ENCODE results near the gene CUL4A.
A peak's percentile ranks its signal among the peaks of the same experiment; 100 is the strongest.

CUL4A gene

DNA sequence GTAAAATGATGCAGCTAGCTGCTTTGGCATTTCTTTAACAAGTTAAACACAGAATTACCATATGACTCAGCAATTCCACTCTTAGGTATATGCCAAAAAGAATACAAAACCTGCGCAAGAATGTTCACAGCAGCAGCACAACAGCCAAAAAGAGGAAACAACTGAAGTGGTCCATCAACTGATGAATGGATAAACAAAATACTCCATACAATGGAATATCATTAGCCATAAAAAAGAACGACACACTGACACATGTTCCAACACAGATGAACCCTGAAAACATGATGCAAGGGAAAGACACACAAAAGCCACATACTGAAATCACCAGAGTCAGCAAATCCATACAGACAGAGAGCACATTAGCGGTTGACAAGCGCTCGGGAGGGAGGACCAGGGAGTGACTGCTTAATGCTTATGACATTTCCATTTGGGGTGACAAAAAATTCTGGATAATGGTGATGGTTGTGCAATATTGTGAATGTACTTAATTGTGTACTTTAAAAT lies 3.9 kb upstream of the CUL4A start:
- no peaks in the 10 kb centered on the region for H3K36me3 ChIP-seq (replicated peaks; ENCODE audit: insufficient read depth, low read length)
- H3K27ac ChIP-seq (ENCODE audit: low read length): no peak overlapping the region
- no peak overlapping the region for H3K4me3 ChIP-seq (ENCODE audit: low read length)
- H3K4me2 ChIP-seq (ENCODE audit: low read depth, low read length): no peak overlapping the region
- TF ChIP-seq, protein P1, sequence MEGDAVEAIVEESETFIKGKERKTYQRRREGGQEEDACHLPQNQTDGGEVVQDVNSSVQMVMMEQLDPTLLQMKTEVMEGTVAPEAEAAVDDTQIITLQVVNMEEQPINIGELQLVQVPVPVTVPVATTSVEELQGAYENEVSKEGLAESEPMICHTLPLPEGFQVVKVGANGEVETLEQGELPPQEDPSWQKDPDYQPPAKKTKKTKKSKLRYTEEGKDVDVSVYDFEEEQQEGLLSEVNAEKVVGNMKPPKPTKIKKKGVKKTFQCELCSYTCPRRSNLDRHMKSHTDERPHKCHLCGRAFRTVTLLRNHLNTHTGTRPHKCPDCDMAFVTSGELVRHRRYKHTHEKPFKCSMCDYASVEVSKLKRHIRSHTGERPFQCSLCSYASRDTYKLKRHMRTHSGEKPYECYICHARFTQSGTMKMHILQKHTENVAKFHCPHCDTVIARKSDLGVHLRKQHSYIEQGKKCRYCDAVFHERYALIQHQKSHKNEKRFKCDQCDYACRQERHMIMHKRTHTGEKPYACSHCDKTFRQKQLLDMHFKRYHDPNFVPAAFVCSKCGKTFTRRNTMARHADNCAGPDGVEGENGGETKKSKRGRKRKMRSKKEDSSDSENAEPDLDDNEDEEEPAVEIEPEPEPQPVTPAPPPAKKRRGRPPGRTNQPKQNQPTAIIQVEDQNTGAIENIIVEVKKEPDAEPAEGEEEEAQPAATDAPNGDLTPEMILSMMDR (IDR thresholded peaks at IDR 0.05; ENCODE audit: low read length): no peak
- TF ChIP-seq EZH2 (optimal IDR thresholded peaks at IDR 0.05; ENCODE audit: low read depth, low read length) (no peak), EZH2phosphoT487 (IDR thresholded peaks at IDR 0.05; ENCODE audit: low read length) (no peak)
- H3F3A ChIP-seq (ENCODE audit: insufficient read depth, low read length): peaks cover 7% of the 10 kb centered on the region
- H3K9me3 ChIP-seq (replicated peaks; ENCODE audit: insufficient read depth, low read length): no peaks in the 10 kb centered on the region
- H2AFZ ChIP-seq (ENCODE audit: low read length): no peak overlapping the region
- H3K27me3 ChIP-seq (replicated peaks; ENCODE audit: insufficient read depth, low read length): no peaks in the 10 kb centered on the region
- H3K4me1 ChIP-seq (ENCODE audit: low read length): peaks cover 16% of the 10 kb centered on the region
- H3K9ac ChIP-seq (ENCODE audit: low read length): no peak overlapping the region
- DNase-seq: no peak
- peaks cover 4% of the 10 kb centered on the region; the same call in 1 of the 2 replicates for H4K20me1 ChIP-seq (ENCODE audit: insufficient read depth, low read length)
- H3K9me2 ChIP-seq (replicated peaks; ENCODE audit: insufficient read depth, low read length): no peaks in the 10 kb centered on the region
- H3K79me2 ChIP-seq (ENCODE audit: low read length): peaks cover 84% of the 10 kb centered on the region

DNA sequence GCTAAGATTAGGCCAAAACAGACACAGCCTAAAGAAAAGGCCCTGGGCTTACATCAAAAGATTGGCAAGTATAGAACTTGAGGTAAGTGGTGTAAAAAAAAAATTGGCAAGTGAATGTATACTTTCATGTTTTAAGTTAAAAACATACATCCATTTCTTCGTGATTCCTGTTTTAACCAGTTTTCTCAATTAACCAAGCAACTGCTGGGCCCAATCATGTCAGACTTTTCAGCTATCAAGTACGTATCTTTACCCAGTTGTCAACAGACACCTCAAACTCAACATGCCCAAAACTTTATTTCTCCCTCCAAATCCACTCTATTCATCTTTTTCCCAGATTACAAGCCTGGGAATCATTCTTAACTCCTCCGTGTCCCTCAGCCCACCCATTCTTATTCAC lies 2.0 kb upstream of the CUL4A start:
- TF ChIP-seq, protein P1 (IDR thresholded peaks at IDR 0.05; ENCODE audit: low read length): no peak
- TF ChIP-seq EZH2phosphoT487 (IDR thresholded peaks at IDR 0.05; ENCODE audit: low read length) (no peak), EZH2 (optimal IDR thresholded peaks at IDR 0.05; ENCODE audit: low read depth, low read length) (no peak)

DNA sequence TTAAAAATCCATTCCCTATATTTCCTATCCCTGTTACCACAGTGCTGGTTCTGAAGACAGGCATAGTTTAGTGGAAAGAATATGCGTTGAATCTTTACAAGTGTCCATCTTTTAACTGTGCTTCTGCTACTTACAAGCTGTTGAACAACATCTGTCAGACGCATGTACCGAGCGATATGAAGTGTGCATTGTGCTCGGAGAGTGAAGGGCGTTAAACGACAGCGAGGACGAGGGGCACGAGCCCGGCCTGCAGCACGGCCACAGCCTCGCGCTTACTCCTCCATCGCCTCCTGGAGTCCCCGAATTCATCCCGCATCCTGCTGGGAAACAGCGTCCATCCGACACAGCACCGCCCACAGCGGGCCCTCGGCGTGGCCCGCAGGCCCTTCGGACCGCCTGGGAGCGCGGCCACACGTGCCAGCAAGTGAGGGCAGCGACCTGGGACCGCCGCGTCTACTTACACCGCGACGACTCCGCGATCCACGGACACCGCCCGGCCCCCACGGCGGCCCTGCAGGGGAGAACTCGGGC lies 1.5 kb upstream of the CUL4A start:
- Histone ChIP-seq H3K79me2 (ENCODE audit: low read length) (peaks cover 87% of the 10 kb centered on the region), H3K4me3 (ENCODE audit: low read length) (peak overlapping the region; percentile 91), H3F3A (ENCODE audit: insufficient read depth, low read length) (peaks cover 7% of the 10 kb centered on the region), H3K27me3 (replicated peaks; ENCODE audit: insufficient read depth, low read length) (no peaks in the 10 kb centered on the region), H3K27ac (ENCODE audit: low read length) (peak overlapping the region; percentile 92; the same call in 1 of the 2 replicates), H3K9me2 (replicated peaks; ENCODE audit: insufficient read depth, low read length) (no peaks in the 10 kb centered on the region), H3K36me3 (replicated peaks; ENCODE audit: insufficient read depth, low read length) (no peaks in the 10 kb centered on the region; the same call in 1 of the 2 replicates), H3K4me2 (ENCODE audit: low read depth, low read length) (peak overlapping the region; percentile 67), H3K9me3 (replicated peaks; ENCODE audit: insufficient read depth, low read length) (no peaks in the 10 kb centered on the region), H2AFZ (ENCODE audit: low read length) (peak overlapping the region; percentile 90), H3K4me1 (ENCODE audit: low read length) (peaks cover 18% of the 10 kb centered on the region), H4K20me1 (ENCODE audit: insufficient read depth, low read length) (peaks cover 15% of the 10 kb centered on the region; the same call in 1 of the 2 replicates), H3K9ac (ENCODE audit: low read length) (peak overlapping the region; percentile 98)
- peak; percentile 10 for DNase-seq
- TF ChIP-seq EZH2phosphoT487 (IDR thresholded peaks at IDR 0.05; ENCODE audit: low read length) (no peak), EZH2 (optimal IDR thresholded peaks at IDR 0.05; ENCODE audit: low read depth, low read length) (no peak)
- TF ChIP-seq, protein P1 (IDR thresholded peaks at IDR 0.05; ENCODE audit: low read length): no peak

More for the DNA sequence above, 2.0 kb upstream of the CUL4A start:
- H3K27ac ChIP-seq (ENCODE audit: low read length): no peak overlapping the region
- H3K27me3 ChIP-seq (replicated peaks; ENCODE audit: insufficient read depth, low read length): no peaks in the 10 kb centered on the region
- H2AFZ ChIP-seq (ENCODE audit: low read length): no peak overlapping the region
- H3K79me2 ChIP-seq (ENCODE audit: low read length): peaks cover 87% of the 10 kb centered on the region
- peak overlapping the region; percentile 67 for H3K4me2 ChIP-seq (ENCODE audit: low read depth, low read length)
- no peaks in the 10 kb centered on the region; the same call in 1 of the 2 replicates for H3K36me3 ChIP-seq (replicated peaks; ENCODE audit: insufficient read depth, low read length)
- DNase-seq: no peak
- H3K4me1 ChIP-seq (ENCODE audit: low read length): peaks cover 18% of the 10 kb centered on the region
- peaks cover 15% of the 10 kb centered on the region; the same call in 1 of the 2 replicates for H4K20me1 ChIP-seq (ENCODE audit: insufficient read depth, low read length)
- peak overlapping the region; percentile 91 for H3K4me3 ChIP-seq (ENCODE audit: low read length)
- no peaks in the 10 kb centered on the region for H3K9me2 ChIP-seq (replicated peaks; ENCODE audit: insufficient read depth, low read length)
- no peaks in the 10 kb centered on the region for H3K9me3 ChIP-seq (replicated peaks; ENCODE audit: insufficient read depth, low read length)
- H3F3A ChIP-seq (ENCODE audit: insufficient read depth, low read length): peaks cover 7% of the 10 kb centered on the region
- H3K9ac ChIP-seq (ENCODE audit: low read length): peak overlapping the region; percentile 98

All from MM.1S (cell line).